WI38 (cell line): ENCODE results near the gene CACNG4.

Experiments
- H3K4me3 ChIP-seq: 2 replicates; pipeline ENCODE4 v1.5.1; 2011; ENCODE audit warnings: low read depth, mild to moderate bottlenecking, control low read depth, low read length
- CTCF ChIP-seq: IDR thresholded peaks from 2 replicates; pipeline ENCODE4 v1.5.1; 2012; ENCODE audit warnings: low read depth, mild to moderate bottlenecking, control low read depth, low read length

CACNG4 gene

GRCh38 chr17:66944351-66945146, 20.0 kb upstream of the CACNG4 start:
- H3K4me3 ChIP-seq = no peak overlapping the region
- no peak for TF ChIP-seq CTCF

- no peak for TF ChIP-seq CTCF
- H3K4me3 ChIP-seq = no peak overlapping the region
These were observed 19.2 kb upstream of the CACNG4 start for GRCh38 chr17:66945147-66945835.

- no peak overlapping the region for H3K4me3 ChIP-seq
- no peak for TF ChIP-seq CTCF
These were observed 18.3 kb upstream of the CACNG4 start for GRCh38 chr17:66946251-66946650.

GRCh38 chr17:66947311-66947710, 17.2 kb upstream of the CACNG4 start:
- H3K4me3 ChIP-seq = no peak overlapping the region
- TF ChIP-seq CTCF = no peak

- TF ChIP-seq CTCF = no peak
- no peak overlapping the region for H3K4me3 ChIP-seq
These were observed 16.3 kb upstream of the CACNG4 start for GRCh38 chr17:66948061-66948750.

GRCh38 chr17:66949501-66949900, 15.0 kb upstream of the CACNG4 start:
- no peak for TF ChIP-seq CTCF
- H3K4me3 ChIP-seq = no peak overlapping the region

- no peak overlapping the region for H3K4me3 ChIP-seq
- TF ChIP-seq CTCF = no peak
These were observed 14.2 kb upstream of the CACNG4 start for GRCh38 chr17:66950325-66950724.
